Daoy (cell line): Measurements from ENCODE around the gene AOPEP. TPM values are rescaled to one million over a fixed set of nuclear protein-coding genes. Genes with fewer than 3 reads are reported as not detected.
"Not testable (repeated sequence)": the region's sequence is repeated elsewhere in the genome, so short reads cannot be mapped to it uniquely, and the experiment has no call there.

Experiments used
- DNase-seq: peaks from one replicate; pipeline ENCODE4 v3.0.0-alpha.2; 2015; ENCODE audit warnings: low read depth
- total RNA-seq: library from RNA; depleted of rRNA; stranded (reverse); fragments of >200 nt; shearing (Covaris generic); gene quantifications from 2 replicates; pipeline ENCODE4 v1.2.3, GENCODE V29; 2014

The AOPEP gene
- total RNA-seq, 1 experiment from 2014 or later = 37.8 TPM

DNA sequence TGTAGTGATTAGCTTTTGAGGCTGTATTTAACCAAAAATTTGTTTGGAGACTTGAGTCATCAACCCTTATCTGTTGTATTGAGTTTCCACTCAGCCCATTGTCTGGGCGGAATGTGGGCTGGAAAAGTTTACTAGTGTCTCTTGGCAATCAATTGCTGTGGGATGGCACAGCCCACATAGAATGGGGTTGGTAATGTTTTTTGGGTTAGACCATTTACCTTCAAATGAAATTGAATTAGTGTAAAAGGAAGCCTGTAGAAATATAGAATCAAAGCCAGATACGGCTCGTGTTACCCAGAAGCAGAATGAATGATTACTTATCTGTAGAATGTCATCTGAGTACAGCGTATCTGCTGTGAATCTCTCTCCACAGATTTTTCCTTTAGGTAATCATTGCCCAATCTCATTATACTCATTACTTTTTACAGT is 142.9 kb downstream of the AOPEP start:
- DNase-seq = peak; percentile 91

DNA sequence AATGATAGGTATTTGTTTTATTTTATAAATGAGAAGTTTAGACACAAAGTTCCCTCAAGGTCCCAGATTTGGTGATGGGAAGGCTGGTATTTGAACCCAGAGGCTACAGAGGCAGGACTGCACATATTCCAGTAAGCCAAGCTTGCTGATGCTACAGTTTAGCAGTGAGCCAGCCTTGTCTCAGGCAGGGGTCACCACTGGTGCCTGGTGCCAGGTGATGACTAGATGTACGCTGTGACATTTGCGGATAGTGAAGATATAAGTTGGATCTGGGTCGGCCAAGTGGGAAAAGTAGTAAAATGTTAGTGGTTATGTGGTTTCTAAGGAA is 143.9 kb downstream of the AOPEP start:
- DNase-seq = peak; percentile 79

DNA sequence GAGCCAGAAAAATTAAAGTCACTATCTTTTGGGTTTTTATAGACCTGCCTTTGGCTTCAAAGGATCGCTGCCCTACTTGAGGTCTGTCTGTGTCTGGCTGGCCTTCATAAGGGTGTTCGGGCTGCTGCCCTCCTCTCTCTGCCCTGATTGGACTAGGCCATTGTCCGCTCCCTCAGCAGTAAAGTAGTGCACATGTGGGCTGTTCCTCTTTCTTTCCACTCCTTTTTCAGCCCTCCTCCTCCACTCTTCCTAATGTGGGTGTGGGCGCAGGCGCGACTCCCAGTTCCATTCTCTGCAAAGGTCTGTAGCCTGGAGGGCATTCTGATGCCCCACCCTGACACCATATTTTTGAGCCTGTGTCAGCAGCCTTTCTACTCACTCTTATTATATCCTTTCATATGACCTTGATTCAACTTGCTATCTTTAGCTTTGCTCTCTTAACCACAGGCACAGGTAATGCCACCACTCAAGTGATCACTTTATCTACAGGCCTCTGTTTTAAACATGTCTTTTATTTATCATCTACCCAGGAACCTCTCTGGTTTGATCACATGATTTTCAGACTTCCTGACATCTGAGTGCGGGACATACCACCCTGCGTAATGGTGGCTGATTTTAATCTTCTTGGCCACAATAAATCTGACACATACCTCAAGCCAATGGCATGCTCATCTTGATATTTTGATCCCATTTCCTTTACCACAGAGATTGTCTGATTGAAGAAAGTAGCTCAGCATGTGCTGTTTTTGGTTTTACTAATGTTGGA is 144.5 kb downstream of the AOPEP start:
- peak; percentile 91 for DNase-seq

DNA sequence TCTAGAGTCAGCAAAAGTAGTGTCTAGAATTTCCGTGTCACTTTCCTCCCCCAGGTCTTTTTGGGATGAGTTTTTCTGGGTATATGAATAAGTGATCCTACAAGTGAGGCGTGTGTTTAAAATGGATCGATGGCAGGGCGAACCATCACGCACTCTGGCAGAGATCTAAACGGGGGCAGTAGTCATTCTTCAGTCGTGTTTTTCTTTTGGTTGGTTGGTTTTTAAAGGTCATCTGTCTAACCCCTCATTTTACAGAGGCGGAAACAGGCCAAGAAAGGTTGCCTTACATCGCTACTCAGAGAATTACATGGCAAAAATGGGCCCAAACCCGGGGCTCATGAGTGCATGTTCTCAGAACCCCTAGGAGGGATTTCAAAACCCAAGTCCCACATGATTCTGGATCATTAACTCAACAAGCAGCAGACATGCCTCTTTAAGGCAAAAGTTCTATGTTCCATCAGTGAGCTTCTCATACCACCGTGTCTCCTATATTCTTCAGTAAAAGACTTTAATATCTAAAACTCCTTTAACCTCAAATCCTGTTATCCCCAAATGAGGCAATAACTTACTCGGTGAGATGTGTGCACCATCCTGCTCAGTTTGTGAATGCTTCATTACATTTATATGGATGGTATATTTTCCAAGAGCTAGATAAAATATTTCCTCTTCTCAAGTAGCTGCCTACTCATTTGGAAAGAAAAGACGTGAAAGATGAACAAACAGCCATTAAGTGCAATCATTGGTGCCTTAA is 145.8 kb downstream of the AOPEP start:
- no peak for DNase-seq

DNA sequence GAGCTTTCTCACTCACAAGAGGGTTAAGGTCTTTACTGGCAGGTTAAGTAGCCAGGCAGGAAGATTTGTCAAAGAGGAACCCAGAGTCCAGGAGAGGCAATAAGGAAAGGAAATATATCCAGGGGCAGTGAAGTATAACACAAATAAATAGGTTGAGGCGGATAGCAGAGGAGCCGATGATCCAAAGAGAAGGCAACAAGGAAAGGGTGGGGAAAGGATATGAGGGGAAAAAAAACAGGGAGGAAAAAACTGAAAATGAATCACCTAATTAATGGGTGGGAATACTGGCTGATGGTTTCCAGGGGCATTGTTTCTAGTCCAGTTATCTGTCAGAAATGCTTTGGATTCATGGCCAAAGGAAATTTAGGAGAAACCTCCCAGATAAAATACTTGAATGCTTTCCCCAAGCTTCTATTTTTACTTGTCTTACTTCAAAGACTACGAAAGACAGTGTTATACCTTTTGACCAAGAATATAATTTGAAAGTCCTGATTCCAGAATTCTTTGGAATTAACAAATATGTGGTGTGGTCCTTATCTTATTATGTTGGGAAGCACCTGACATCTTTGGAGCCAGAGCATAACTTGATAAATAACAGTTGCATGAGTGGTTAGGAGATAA is 146.5 kb downstream of the AOPEP start:
- DNase-seq = peak; percentile 84

DNA sequence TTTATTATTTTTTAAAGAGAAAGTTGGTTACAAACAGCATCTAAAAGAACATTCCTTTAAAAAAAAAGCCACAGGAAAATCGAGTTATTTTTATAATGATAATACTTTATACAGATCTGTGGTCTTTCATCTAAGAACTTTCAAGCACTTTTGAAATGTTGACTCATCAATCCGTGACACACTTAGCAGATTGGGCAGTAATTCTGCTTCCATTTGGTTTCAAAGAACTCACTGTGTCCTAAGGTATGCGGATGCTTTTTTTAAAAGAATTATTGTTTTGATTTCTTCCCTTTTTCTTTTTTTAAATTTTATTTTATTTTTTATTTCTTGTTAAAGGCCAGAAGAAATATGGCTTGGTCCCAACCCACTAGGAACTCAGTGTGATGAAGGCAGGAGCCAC is 147.8 kb downstream of the AOPEP start:
- peak; percentile 79 for DNase-seq

DNA sequence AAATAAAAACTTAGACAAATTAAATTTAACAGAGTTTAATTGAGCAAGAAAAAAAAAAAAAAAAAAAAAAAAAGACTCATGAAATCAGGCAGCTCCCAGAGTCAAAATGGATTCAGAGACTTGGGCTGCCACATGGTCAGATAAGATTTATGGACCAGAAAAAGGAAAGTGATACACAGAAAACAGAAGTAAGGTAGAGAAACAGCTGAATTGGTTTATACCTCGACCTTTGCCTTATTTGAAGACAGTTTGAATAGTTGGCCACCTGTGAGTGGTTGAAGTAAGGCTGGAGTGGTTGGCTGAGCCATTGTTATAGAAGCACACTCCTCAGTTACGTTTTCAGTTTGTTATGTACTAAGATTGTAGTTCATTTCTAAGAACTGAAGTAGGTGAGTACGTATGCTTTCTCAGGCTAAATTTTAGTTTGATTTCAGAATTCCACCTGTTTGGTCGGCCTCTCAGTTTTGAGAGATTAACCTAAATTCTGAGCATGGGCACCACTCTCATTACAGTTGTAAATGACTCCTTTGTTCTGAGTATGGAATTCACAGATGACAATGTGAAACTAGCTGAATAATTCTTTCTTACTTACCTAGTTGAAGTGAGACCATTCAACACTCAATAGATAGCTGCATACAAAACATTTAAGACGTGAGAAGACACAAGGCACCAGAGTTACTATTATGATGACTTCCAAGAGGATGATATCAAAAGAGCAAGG is 149.0 kb downstream of the AOPEP start:
- DNase-seq = no peak

DNA sequence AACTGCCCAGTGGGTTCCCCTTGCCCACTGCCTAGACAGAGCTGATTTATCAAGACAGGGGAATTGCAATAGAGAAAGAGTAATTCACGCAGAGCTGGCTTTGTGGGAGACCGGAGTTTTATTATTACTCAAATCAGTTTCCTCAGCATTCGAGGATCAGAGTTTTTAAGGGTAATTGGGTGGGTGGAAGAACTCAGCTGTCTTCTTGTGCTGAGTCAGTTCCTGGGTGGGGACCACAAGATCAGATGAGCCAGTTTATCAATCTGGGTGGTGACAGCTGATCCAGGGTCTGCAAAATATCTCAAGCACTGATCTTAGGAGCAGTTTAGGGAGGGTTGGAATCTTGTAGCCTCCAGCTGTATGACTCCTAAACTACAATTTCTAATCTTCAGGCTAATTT is 152.3 kb downstream of the AOPEP start:
- DNase-seq = not testable (repeated sequence)

DNA sequence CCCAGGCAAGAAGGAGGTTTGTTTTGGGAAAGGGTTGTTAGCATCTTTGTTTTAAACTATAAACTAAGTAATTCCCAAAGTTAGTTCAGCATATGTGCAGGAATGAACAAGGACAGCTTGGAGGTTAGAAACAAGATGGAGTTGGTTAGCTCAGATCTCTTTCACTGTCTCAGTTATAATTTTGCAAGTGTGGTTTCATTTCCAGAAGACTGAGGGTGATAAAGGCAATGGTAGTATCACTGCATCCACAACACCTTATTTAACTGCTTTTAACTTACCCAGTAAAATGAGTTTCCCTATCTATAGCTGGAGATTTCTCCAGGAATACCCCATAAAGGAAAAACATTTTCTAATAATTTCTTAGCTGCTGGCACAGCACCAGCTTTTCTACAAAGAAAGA is 152.7 kb downstream of the AOPEP start:
- no peak for DNase-seq

DNA sequence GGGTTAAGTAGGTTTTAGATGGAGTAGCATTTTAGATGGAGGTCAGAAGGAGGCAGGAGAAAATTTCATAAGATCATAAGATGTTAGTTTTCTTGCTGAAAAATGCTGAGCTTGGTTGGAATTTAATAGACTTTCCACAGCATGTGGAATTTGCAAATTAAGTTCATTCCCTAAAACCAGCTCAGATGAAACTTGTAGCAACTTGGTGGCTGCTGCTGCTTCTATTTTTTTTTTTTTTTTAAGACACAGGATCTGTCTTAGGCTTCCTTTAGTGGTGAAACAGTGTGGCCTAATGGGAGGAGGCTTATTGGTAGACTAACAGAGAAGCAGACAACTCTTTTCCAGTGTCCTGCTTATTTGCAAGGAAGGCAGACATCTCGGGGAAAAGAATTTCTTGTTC is 154.5 kb downstream of the AOPEP start:
- no peak for DNase-seq

DNA sequence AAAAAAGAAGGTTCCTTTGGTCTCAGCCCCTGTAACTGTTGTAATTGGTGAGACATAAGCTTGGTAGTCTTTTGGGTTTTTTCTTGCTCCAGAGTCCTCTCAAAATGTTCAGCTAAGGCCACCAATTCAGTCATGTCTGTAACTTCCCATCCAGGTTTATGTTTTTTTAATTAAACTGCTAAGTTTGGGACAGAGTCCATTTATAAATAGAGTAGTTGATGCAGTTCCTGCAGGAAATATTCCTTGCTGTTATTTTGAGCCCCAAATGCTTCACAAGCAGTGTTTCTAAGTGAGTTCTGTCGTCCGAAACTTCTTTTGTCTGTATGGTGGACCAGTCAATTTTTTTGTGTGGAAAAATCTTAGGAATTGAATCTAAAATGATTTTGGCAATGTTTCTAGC is 155.0 kb downstream of the AOPEP start:
- no peak for DNase-seq

DNA sequence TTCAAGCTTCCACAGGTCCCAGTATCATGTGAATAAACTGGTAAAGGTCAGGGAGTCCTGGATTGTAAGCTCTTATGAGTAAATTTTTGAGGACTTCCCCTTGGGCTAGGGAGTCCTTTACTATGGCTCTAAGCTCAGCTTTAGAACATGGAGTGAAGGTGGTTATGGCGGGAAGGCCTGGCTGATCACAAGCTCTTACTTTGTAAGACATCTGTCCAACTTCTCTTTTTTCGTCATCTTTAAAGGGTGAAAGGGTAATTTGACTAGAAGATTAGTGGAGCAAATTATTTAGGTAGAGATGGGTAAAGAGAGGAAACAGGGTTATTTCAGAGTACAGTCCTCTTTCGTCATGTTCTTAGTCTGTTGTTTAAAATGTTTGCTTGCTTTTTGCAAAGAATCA is 155.4 kb downstream of the AOPEP start:
- DNase-seq = no peak

DNA sequence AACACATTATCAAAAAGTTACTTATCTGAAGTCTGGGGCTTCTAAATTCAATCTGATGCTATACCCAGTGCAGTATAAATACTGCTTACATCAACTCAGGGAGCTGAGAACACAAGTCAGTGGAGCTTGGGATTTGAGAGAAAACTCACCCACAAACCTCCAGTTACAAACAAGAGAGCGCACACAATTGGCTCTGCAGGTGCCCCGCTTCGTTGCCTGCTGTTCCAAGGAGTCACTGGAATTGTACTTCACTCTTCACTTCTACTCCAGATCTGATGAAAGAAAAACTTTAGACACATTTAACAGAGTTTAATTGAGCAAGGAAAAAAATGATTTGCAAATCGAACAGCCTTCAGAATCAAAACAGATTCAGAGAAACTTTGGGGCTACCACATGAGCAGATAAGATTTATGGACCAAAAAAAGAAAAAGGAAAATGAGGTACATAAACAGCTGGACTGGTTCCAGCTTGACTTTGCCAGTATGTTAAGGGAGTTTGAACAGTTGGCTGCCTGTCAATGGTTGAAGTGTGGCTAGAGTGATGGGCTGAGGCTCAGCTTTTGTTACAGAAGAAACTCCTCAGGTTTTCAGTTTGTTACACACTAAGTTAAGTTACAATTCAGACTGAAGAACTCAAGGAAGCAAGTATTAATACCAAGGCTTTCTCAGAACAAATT is 156.6 kb downstream of the AOPEP start:
- DNase-seq = no peak

DNA sequence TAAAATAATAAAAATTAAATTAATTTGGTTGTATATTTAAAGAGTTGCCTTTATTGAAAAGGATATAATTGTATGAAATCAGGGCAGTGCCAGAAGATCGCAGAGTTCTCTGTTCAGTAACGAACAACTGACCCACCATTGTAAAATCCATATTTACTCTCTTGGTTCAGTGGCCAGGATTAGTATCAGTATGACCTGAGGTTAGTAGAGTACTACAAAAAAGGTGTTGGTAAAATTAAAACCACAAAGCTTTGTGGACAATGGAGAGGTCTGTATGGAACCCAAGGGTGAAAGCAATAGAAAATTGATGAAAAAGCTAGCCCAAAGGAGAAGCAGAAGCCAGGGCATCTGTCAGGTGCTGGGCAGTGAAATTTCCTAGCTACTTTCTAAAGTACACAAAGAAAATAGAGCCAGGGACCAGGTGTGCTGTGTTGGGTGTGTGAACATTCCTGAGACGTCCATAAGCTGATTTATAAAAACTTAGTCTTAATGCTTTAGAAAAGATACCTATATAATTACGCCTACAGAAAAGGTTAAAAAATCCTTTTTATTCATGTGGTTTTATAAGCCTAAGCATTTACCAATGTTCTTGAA is 159.5 kb downstream of the AOPEP start:
- no peak for DNase-seq

DNA sequence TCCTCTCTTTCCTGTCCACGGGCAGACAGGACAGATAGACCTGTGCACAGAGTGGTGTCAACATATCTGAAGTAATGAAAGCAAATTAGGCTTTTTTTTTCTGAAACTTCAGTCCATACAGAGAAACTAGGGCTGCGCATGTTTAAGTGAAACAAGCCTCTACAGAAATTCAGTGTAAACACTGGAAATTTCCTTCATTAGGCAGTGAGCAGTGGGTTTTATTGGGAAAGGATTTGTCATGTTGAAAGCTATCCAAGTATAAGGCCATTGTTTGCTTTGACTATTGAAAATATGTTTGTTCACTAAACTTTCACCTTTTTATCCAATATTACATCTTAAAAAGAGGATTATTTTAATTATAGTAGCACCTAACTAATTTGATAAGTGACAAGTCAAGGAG is 161.2 kb downstream of the AOPEP start:
- no peak for DNase-seq

DNA sequence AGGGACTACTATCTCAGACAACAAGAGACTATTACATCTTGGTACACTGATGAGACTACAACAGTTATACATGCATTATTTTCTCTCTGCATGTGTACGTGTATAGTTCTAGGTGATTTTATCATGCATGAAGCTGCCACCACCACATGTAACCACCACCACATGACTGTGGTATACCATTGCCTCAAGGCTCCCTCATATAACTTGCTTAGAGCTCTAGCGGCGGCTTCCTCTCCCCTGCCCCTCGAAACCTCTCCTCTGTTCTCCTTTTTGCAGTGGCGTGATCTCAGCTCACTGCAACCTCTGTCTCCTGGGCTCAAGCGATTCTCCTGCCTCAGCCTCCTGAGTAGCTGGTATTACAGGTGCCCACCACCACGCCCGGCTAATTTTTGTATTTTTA is 162.3 kb downstream of the AOPEP start:
- DNase-seq = no peak

DNA sequence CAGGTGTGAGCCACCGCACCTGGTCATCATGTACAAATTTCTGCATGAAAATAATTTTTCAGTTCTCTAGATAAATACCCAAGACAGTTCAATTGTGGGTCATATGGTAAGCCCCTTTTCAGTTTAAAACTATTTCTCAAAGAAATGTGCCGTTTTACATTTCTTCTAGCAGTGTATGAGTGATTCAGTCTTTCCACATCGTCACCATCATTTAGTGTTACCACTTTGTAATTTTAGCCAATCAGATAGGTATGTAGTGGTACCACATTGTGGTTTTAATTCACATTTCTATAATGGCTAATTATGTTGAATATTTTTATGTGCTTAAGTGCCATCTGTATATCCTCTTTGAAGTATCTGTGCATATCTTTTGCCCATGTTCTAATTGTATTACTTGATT is 163.1 kb downstream of the AOPEP start:
- DNase-seq = no peak

DNA sequence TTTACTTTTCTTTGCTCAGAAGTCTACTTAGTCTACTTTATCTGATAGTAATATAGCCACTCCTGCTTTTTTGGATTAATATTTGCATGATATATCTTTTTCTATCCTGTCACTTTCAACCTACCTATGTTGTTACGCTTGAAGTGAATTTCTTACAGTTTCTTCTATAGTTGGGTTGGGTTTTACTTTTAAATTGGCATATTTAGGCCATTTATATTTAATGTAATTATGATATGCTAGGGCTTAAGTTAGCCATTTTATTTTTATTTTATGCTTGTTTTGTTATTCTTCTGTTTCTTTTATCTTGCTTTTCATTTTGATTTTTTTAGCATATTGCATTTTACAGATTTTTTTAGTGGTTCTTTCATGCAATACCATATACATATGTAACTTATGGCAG is 164.7 kb downstream of the AOPEP start:
- no peak for DNase-seq

DNA sequence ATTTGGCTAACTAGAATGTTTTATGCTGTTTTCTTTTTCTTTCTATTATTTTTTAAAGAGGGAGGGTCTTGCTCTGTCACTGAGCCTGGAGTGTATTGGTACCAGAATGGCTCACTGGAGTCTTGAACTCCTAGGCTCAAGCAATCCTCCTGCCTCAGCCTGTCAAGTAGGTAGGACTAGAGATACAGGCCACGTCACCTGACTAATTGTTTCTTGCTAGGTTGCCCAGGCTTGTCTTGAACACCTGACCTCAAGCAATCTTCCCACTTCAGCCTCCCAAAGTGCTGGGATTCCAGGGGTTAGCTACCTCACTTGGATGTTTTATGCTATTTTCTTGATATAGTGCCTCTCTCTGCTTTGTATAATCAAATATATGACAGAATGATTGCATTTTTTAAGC is 166.2 kb downstream of the AOPEP start:
- no peak for DNase-seq

DNA sequence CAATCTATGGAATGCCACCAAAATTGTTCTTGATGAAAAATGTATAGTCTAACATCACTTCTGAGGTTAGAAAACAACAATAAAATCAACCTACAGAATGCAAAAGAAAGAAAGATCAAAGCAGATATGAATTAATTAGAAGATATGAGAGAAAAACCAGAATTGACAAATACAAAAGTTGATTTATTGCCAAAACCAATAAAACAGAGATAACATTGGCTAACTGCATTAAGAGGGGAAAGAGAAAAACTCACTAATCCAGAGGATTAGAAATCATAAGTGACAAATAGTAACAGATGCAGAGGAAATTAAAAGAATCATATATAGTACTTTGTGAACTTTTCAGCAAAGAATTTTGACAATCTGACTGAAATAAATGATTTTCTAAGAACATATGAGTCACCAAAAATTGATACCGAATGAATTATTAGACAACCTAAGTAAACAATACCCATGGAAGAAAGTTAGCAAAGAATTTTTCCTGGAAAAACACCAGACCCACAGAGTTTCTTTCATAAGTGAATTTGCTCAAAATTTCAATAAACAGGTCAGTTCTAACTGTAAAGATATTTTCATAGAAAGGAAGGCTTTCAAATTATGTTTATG is 167.7 kb downstream of the AOPEP start:
- DNase-seq = no peak

DNA sequence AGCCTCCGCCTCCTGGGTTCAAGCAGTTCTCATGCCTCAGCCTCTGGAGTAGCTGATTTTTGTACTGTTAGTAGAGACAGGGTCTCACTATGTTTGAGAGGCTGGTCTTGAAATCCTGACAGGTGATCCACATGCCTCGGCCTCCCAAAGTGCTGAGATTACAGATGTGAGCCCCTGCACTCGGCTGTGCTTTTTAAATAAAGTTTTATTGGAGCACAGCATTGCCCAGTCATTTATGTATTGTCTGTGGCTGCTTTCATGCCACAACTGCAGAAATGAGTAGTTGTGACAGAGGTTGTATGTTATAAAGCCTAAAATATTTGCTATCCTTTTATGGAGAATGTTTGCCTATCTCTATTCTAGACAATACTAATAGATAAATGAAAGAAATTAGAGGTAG is 169.2 kb downstream of the AOPEP start:
- DNase-seq = no peak
